ENCODE results near the gene AK9.
A peak's percentile ranks its signal among the peaks of the same experiment; 100 is the strongest.

The AK9 gene

DNA sequence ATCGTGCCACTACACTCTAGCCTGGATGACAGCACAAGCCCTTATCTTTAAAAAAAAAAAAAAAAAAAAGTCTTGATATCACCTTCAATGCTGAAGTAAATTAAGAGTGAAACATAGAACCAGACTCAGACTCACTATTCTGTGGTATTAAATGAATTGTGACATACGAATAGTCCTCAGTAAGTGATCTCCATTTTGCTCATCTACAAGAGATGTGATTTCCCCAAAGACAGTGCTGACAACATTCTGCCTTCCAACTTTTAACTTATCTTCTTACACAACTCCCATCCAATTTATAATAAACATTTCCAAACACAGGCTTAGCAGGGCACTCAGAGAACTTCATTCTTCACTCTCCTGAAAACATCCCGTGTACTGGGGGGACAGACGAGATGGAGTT, 216.0 kb downstream of the AK9 start:
- TF ChIP-seq, protein P1, sequence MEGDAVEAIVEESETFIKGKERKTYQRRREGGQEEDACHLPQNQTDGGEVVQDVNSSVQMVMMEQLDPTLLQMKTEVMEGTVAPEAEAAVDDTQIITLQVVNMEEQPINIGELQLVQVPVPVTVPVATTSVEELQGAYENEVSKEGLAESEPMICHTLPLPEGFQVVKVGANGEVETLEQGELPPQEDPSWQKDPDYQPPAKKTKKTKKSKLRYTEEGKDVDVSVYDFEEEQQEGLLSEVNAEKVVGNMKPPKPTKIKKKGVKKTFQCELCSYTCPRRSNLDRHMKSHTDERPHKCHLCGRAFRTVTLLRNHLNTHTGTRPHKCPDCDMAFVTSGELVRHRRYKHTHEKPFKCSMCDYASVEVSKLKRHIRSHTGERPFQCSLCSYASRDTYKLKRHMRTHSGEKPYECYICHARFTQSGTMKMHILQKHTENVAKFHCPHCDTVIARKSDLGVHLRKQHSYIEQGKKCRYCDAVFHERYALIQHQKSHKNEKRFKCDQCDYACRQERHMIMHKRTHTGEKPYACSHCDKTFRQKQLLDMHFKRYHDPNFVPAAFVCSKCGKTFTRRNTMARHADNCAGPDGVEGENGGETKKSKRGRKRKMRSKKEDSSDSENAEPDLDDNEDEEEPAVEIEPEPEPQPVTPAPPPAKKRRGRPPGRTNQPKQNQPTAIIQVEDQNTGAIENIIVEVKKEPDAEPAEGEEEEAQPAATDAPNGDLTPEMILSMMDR (IDR thresholded peaks at IDR 0.05): no peak
- H3K27me3 ChIP-seq: no peaks in the 10 kb centered on the region
- peaks cover 18 to 24% of the 10 kb centered on the region in 2 experiments for H3K4me1 ChIP-seq (ENCODE audit: control insufficient read depth in 1 of 2, insufficient read depth in 1 of 2, low read depth in 1 of 2, low read length in 1 of 2)
- H3K36me3 ChIP-seq: peaks cover 43% of the 10 kb centered on the region
- no peak overlapping the region for H3K4me3 ChIP-seq (ENCODE audit: low read depth in 1 of 2, low read length in 1 of 2)
- H3K27ac ChIP-seq: no peak overlapping the region
- H3K9me3 ChIP-seq: no peaks in the 10 kb centered on the region

DNA sequence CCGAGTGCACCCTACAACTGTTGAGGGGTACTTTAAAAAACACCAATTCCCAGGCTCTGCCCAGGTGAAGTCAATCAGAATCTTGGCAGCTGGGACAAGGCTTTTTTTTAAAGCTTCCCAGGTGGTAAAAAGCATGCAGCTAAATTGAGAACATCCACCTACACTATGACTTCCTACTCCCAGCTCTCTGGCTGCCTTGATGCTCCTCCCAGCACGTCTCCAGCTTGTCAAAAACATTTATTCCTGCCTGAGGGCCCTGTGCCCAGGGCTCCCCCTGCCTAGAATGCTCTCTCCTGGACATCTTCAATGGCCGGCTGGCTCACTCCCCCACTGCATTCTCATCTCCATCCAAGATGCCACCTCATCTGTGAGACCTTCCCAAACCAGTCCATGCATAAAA, 217.9 kb downstream of the AK9 start:
- Histone ChIP-seq H3K36me3 (peaks cover 43% of the 10 kb centered on the region), H3K4me3 (ENCODE audit: low read depth in 1 of 2, low read length in 1 of 2) (no peak overlapping the region), H3K27me3 (no peaks in the 10 kb centered on the region), H3K4me1 (ENCODE audit: control insufficient read depth in 1 of 2, insufficient read depth in 1 of 2, low read depth in 1 of 2, low read length in 1 of 2) (peaks cover 33% of the 10 kb centered on the region in 2 experiments), H3K9me3 (no peaks in the 10 kb centered on the region), H3K27ac (no peak overlapping the region)
- TF ChIP-seq, protein P1 (IDR thresholded peaks at IDR 0.05): no peak

DNA sequence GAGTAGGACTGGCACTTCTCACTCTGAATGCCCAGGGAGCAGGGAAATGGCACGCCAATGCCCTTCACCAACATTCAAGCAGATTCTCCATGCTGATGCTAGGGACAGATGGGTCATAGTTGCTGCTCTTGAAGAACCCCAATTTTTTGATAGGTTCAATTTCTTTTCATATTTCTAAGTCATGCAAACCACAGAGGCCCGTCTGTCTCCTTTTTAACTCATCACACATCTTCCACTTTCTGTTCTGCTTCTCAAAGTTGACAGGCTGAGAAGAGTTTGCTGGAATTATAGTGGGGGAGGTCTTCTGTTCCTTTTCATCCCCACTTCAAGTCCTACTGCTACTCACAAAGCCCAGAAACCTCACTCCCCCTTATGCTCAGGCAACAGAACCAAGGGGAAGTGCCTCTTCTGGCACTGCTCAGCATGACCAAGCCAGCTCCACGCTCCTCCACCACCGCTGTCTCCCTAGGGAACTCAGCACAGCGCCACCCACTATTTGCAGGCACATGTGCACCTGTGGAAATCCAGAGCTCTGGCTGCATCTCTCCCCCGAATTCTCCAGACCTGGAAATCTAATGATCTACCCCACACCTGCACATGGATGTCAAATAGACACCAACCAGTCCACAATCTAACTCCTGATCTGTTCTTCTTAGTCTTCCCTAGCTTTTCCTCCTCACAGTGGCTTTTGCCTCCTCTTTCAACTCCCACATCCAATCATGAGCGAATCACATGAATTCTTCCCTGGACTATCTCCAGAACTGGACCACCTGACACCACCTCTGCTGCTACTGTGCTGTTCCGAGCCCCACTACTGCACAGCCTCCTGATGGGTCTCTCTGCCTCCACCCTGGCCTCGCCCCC, 218.6 kb downstream of the AK9 start:
- Histone ChIP-seq H3K4me3 (ENCODE audit: low read depth in 1 of 2, low read length in 1 of 2) (no peak overlapping the region), H3K27ac (peak overlapping the region; percentile 82), H3K9me3 (no peaks in the 10 kb centered on the region), H3K4me1 (ENCODE audit: control insufficient read depth in 1 of 2, insufficient read depth in 1 of 2, low read depth in 1 of 2, low read length in 1 of 2) (peaks cover 33% of the 10 kb centered on the region in 2 experiments), H3K27me3 (no peaks in the 10 kb centered on the region), H3K36me3 (peaks cover 40% of the 10 kb centered on the region)
- TF ChIP-seq, protein P1 (IDR thresholded peaks at IDR 0.05): no peak

DNA sequence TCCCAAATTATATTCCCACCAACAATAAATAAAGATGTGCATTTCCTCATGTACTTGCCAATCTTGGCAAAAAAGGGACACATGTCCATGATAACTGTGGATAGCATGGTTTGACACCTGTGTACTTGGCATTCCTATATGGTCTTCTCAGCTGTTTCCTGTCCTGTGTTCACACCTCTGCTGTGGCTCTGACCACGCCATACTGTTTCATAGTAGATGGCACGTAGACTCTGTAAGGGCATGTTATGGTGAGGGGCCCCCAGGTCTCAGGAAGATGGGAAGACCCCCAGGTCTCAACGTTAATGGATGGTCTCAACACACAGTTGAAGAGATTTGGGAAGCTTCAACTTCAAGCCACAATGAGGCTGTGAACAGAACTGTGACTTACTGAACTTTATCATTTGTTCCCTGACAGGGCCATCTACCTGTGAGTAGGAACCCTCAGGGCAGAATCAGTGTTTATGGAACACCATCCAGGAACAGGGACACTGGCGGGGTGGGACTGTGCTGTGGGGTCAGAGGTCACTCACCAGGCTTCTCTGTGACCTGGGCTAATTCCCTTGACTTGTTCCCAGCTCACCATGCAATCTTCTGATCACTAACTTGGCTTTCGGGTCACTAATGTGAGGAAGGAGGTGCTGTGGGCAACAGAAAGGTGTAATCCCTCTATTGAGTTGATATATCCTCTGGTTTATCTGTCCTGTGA, 219.7 kb downstream of the AK9 start:
- H3K36me3 ChIP-seq: peaks cover 37% of the 10 kb centered on the region
- H3K9me3 ChIP-seq: no peaks in the 10 kb centered on the region
- TF ChIP-seq, protein P1 (IDR thresholded peaks at IDR 0.05): no peak
- H3K4me1 ChIP-seq (ENCODE audit: control insufficient read depth in 1 of 2, insufficient read depth in 1 of 2, low read depth in 1 of 2, low read length in 1 of 2): peaks cover 33% of the 10 kb centered on the region in 2 experiments
- H3K4me3 ChIP-seq (ENCODE audit: low read depth in 1 of 2, low read length in 1 of 2): no peak overlapping the region
- peak overlapping the region; percentile 82 for H3K27ac ChIP-seq
- H3K27me3 ChIP-seq: no peaks in the 10 kb centered on the region

DNA sequence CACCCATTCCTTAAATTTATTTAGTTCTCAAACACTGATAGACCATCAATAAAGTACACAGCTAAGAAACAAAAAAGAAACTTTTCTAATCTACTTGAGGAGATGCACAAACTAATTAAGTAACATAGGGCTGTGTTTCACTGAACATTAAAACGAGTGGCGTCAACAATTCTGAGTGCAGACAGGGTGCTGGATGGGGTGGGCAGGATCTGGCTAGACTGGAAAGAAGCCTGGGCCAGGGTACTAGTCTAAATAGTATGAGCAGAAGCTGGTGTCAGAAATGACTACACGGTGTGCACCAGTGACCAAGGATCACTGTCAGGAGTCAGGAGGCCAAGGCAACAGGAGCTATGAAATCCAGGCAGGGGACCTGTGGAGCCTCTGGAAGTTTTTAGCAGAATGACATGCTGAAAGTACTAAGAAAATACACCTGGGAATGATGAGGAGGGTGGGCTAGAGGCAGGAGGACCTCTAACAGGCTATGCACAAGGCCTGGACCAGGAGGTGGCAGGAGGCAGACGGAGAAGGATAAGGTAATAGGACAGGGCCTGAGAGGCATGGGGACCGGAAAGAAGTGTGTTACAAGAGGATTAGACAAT, 221.3 kb downstream of the AK9 start:
- peaks cover 34% of the 10 kb centered on the region for H3K36me3 ChIP-seq

More for the DNA sequence above, 221.3 kb downstream of the AK9 start:
- Histone ChIP-seq H3K27ac (peak overlapping the region; percentile 82), H3K9me3 (no peaks in the 10 kb centered on the region), H3K4me1 (ENCODE audit: control insufficient read depth in 1 of 2, insufficient read depth in 1 of 2, low read depth in 1 of 2, low read length in 1 of 2) (peaks cover 33% of the 10 kb centered on the region in 2 experiments), H3K4me3 (ENCODE audit: low read depth in 1 of 2, low read length in 1 of 2) (peak overlapping the region in 1 of 2 experiments; percentile 6), H3K27me3 (no peaks in the 10 kb centered on the region)
- TF ChIP-seq, protein P1 (IDR thresholded peaks at IDR 0.05): no peak

All from neutrophil (primary cell).